T-helper 22 cell (primary cell): Measurements from ENCODE around the gene OSGIN1.
A peak's percentile ranks its signal among the peaks of the same experiment; 100 is the strongest.
"Not testable (repeated sequence)": the region's sequence is repeated elsewhere in the genome, so short reads cannot be mapped to it uniquely, and the experiment has no call there.

ENCODE experiments used
- DNase-seq: peaks from one replicate; pipeline ENCODE4 v3.0.0-alpha.2; 2020; ENCODE audit warnings: low read depth

The OSGIN1 gene

DNA sequence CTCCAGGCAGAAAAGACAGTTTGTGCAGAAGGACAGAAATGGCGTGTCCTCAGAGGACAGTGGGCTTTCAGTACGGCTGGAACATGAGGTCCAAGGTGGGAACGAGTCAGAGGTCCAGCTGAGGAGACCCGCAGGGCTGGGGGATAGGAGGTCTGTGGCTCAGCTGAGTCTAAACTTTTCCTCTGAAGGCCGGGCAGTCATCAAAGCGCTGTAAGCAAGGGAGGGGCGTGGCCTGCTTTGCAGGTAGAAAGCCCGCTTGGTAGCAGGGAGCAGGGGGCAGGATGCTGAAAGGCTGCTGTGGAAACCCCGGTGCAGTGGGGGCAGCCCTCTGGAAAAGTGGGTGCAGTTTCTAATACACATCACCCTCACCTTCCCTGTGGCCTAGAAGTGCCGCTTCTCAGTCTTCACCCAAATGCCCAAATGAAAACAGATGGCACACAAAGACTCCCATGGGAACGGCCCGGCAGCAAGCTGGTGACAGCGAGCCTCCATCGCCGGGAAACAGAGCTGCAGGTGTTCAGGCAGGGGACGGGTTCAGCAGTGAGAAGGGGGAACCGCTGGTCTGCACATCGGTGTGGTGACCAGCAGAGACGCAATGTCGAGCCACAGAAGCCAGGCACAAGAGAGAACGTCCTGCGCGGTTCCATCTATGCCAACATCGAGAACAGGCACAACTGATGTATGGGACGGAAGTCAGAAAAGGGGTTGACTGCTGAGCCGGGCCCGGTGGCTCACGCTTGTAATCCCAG lies 12.2 kb upstream of the OSGIN1 start:
- DNase-seq: no peak

DNA sequence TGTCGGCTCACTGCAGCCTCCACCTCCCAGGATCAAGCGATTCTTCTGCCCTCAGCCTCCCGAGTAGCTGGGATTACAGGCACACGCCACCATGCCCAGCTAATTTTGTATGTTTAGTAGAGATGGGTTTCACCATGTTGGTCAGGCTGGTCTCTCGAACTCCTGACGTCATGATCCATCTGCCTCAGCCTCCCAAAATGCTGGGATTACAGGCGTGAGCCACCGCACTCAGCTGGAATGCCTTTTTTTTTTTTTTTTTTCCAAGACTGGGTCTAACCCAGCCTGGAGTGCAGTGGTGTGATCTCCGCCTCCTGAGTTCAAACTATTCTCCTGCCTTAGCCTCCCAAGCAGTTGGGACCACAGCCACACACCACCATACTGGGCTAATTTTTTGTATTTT lies 11.5 kb upstream of the OSGIN1 start:
- DNase-seq: not testable (repeated sequence)

- DNase-seq: no peak
These were observed 11.0 kb upstream of the OSGIN1 start for GRCh38 chr16:83942074-83942473.

- DNase-seq: no peak
These were observed 10.1 kb upstream of the OSGIN1 start for GRCh38 chr16:83942815-83943515.

DNA sequence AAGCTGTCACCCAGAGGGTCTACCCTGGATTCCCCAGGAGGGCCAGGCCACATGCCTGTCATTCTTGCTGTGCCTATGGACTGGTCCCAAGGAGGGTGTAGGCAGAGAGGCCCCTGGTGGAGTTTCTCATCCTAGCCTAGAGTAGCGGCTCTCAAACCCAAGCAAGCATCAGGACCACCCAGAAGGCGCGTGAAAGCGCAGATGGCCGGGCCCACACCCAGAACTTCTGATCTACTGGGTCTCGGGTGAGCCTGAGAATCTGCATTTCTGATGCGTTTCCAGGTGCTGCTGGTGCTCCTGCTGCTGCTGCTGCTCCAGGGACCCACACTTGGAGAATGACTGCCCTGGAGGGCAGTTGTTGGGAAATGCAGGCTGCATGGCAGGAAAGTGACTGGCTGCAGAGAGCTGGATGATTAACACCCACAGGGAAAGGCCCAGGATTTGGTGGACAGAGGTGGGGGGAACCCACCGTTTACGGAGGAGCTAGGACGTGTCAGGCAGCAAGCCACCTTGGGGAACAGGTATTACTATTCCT lies 9.5 kb upstream of the OSGIN1 start:
- DNase-seq: no peak

GRCh38 chr16:83945587-83945986 lies 7.5 kb upstream of the OSGIN1 start:
- no peak for DNase-seq

DNA sequence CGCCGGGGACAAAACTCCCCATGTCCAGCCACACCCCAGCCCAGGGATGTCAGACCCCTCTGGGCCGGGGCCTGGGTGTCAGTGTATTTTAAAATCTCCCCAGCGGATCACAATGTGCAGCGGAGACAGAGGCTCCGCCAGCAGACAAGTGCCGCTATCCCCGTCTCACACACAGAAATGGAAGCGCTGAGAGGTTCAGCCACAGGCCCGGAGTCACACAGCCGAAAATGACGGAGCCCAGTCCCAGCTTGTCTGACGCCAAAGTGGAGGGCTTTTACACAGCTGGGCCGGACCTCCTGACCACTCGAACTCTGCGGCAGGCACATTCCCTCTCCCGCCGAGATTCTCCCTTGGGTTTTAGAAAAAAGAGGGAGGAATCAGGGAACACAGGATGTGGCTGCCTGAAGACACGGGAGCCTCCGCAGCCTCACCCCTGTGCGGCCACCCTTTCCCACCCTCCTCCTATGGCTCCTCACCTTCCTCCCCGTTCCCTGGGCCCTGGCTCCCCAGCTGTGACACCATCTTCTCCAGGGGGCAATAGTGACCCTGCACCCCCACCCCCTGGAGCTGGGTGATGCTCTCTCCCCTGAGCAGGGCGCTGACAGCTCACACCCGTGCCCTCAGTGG lies 6.8 kb upstream of the OSGIN1 start:
- no peak for DNase-seq

- no peak for DNase-seq
These were observed 6.1 kb upstream of the OSGIN1 start for GRCh38 chr16:83946781-83947566.

DNA sequence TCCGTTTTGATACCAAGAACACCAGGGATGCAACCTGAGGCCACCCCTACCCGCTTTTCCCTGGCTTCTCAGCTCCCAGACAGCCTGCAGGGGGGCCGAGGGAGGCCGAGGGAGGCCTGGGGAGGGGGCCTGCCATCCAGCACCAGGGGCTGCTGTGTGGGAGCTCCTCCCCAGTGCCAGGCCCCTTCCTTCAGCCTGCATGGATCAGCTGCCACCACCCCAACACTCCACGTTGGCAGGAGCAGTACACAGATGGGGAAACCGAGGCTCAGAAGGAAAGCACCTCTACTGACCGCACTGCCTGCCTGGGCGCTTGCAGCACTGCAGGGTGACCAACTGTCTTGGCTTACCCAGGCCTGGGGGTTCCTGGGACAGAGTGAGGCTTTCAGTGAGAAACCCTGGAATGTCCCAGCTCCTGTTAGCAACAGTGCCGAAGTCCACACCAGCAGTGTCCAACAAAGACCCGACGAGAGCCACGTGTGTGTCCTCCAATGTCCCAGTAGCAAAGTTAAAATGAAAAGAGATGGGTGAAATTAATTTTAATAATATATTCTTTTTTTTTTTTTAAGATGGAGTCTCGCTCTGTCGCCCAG lies 5.3 kb upstream of the OSGIN1 start:
- no peak for DNase-seq

- no peak for DNase-seq
These were observed 3.9 kb upstream of the OSGIN1 start for GRCh38 chr16:83948914-83949723.

DNA sequence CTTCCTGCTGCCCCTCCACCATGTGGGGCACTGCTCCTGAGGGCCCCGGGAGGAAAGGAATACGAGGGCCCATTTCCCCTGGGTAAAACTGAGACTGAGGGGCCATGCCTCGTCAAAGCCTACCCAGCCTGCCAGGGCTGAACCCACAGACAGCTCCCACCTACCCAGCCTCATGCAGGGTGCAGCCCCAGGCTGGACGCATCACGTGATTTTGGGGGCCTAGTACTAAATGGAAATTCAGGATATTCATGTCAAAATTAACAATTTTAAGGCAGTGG lies 3.4 kb upstream of the OSGIN1 start:
- DNase-seq: no peak

DNA sequence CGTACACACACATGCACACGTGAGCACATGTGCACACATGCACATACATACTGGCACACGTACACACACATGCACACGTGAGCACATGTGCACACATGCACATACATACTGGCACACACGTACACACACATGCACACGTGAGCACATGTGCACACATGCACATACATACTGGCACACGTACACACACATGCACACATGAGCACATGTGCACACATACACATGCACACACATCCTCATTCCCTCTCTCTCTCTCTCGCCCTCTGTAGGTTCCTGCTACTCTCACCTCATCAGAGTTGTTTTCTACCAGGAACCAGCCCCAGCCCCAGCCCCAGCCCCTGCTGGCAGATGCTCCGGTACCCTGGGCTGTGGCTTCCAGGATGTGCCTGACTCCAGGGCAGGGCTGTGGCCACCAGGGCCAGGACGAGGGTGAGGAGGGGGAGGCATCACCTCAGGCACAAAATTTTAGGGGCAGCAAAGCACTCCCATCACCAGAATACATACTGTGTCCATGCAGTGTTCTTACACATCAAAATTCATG lies 2.1 kb upstream of the OSGIN1 start:
- not testable (repeated sequence) for DNase-seq

DNA sequence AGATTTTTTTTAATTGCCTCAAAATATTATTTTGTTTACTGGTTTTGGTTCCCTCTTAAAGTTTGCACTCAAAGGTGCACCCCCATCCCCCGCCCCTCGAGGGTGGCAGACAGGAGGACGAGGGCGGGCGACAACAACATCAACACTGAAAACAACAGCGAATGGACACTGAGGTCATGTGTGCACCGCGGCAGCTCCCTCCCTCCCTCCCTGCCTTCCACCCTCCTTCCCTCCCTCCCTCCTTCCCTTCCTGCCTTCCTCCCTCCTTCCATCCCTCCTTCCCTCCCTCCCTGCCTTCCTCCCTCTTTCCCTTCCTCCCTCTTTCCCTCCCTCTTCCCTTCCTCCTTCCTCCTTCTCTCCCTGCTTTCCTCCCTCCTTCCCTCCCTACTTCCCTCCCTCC lies 1.5 kb upstream of the OSGIN1 start:
- DNase-seq: no peak

DNA sequence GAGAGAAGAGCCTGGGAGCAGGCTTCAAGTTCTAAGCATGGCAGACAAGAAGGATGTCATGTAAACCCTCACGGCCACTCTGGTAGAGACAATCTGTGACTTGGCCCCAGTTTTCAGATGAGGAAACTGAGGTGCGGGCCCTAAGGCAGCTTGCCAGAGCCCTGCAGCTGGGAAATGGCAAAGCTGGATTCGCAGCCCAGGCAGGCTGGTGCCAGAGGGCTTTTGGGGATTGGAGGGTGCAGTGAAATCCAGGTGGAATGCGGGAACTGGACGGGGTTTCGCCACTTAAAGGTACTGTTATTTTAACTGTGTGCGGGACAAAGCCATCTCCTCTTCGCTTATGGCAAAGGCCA lies 477 bp upstream of the OSGIN1 start:
- no peak for DNase-seq

GRCh38 chr16:83953796-83954576 lies 946 bp downstream of the OSGIN1 start:
- no peak for DNase-seq

DNA sequence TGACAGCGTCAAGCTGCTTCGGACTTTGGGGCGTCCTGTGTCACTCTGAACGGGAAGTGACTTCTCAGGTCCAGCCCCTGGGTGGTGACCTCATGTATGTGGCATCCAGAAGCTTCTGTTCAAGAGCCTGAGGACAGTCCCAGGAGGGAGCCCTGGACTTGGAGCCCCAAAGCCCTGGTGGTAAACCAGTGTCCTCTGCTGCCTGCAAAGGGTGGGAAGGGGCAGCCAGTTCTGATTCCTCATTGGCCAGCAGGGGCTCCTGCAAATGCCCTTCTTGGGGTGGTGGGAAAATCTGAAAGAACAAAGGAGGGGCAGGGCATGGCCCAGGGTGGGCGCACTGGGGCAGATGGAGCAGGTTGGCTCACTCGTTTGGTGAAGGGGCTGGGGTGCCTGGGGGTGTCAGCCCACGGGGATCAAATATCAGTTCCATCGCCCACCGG lies 1.6 kb downstream of the OSGIN1 start:
- no peak for DNase-seq

GRCh38 chr16:83955218-83956130 lies 2.4 kb downstream of the OSGIN1 start:
- no peak for DNase-seq

GRCh38 chr16:83956336-83957289 lies 3.6 kb downstream of the OSGIN1 start:
- peak; percentile 11 for DNase-seq
